Gastrocnemius medialis (tissue), 4 donors: Measurements from ENCODE around the gene AKAP12. TPM values are rescaled to one million over a fixed set of nuclear protein-coding genes. Genes with fewer than 3 reads are reported as not detected.
A peak's percentile ranks its signal among the peaks of the same experiment; 100 is the strongest.

Source experiments
- ATAC-seq, 2 donors: fragments of 150-250 bp; one replicate each; pipeline ENCODE4 v1.9.1; 2016
- DNase-seq, 2 donors: peaks; one replicate each; pipeline ENCODE4 v3.0.0-alpha.2; 2019
- H3K27ac ChIP-seq, 4 donors: fragments of 200-600 bp; sonication (generic); 1 replicate in 1 of 4; 2 replicates in 3 of 4; pipeline ENCODE4 v1.5.1; 2016 to 2018; ENCODE audit warnings: mild to moderate bottlenecking in 2 of 4, moderate library complexity in 1 of 4
- H3K27me3 ChIP-seq, 3 donors: fragments of 200-600 bp; sonication (generic) in 2 of 3; 1 replicate in 1 of 3; 2 replicates in 2 of 3; pipeline versions ENCODE4 v1.5.1 to v1.6.0; 2016 to 2019; ENCODE audit warnings: mild to moderate bottlenecking in 1 of 3, moderate library complexity in 1 of 3
- H3K36me3 ChIP-seq, 2 donors: fragments of 200-600 bp; sonication (generic) in 1 of 2; one replicate each; pipeline ENCODE4 v1.5.1; 2017 to 2018
- H3K4me1 ChIP-seq, 2 donors: fragments of 200-600 bp; sonication (generic) in 1 of 2; one replicate each; pipeline ENCODE4 v1.5.1; 2016 to 2017; ENCODE audit warnings: mild to moderate bottlenecking in 2 of 2
- H3K4me3 ChIP-seq, 4 donors: fragments of 200-600 bp; sonication (generic) in 3 of 4; 1 replicate in 1 of 4; 2 replicates in 3 of 4; pipeline ENCODE4 v1.5.1; 2016 to 2019; ENCODE audit warnings: mild to moderate bottlenecking in 2 of 4
- H3K9me3 ChIP-seq, 3 donors: fragments of 200-600 bp; sonication (generic) in 2 of 3; 1 replicate in 1 of 3; 2 replicates in 2 of 3; pipeline ENCODE4 v1.5.1; 2016 to 2019
- CTCF ChIP-seq, 5 experiments: fragments of 450-650 bp in 3 of 5; fragments of 200-600 bp in 2 of 5; sonication (generic) in 2 of 5; IDR thresholded peaks in 4 of 5; conservative IDR thresholded peaks in 1 of 5; 1 replicate in 4 of 5; 2 replicates in 1 of 5; pipeline ENCODE4 v1.5.1; 2016 to 2019; ENCODE audit warnings: antibody characterized with exemption in 5 of 5, mild to moderate bottlenecking in 3 of 5, moderate library complexity in 3 of 5
- POLR2A ChIP-seq, 2 donors: fragments of 450-650 bp; IDR thresholded peaks; one replicate each; pipeline ENCODE4 v1.6.1; 2017; ENCODE audit warnings: antibody characterized with exemption in 2 of 2, mild to moderate bottlenecking in 2 of 2, moderate library complexity in 2 of 2
- in situ Hi-C, 4 donors: fragments of 200-750 bp; cut with MboI; loops; one replicate each; pipeline versions ENCODE4 v1.15.0 to v1.8.0; 2017; ENCODE audit warnings: low sequenced_read_pairs in 4 of 4
- intact Hi-C: fragments of 100-400 bp; cut with DNase I; formaldehyde crosslinking; loops from one replicate; pipeline ENCODE4 v1.15.1; 2023; ENCODE audit warnings: low total_unique reads
- total RNA-seq, 4 donors: library from RNA; depleted of rRNA; stranded (reverse); fragments of >200 nt; gene quantifications; one replicate each; pipeline versions ENCODE4 v1.1.0 to v1.2.3, GENCODE V29; 2016

Gene AKAP12
- total RNA-seq, 4 donors from 2014 or later, result 6.4 to 17.3 (median 9.8) TPM

- peak overlapping the region; percentile 40 to 73 (median 72) for H3K27ac ChIP-seq
- intact Hi-C loops (loop anchor here (1.0 kb wide), 1 partner anchor 433 kb away; no protein-coding TSS in a partner anchor), in situ Hi-C loops (loop anchor here in 2 of 4 donors (5.0 to 10.0 kb wide), 2 partner anchors 311 to 433 kb away; no protein-coding TSS in a partner anchor)
- H3K4me1 ChIP-seq, result peaks cover 12 to 22% of the 10 kb centered on the region in 2 donors
- H3K9me3 ChIP-seq, result no peaks in the 10 kb centered on the region
- peaks cover 7 to 21% (median 14%) of the 10 kb centered on the region in 3 donors for H3K27me3 ChIP-seq
- H3K4me3 ChIP-seq, result peak overlapping the region; percentile 55 to 70 (median 60)
- ATAC-seq (peak; percentile 37 to 42), DNase-seq (peak in 1 of 2 donors; percentile 25)
- TF ChIP-seq POLR2A (IDR thresholded peaks at IDR 0.05) (peak; percentile 30 to 51), CTCF (IDR thresholded peaks at IDR 0.05 in 4 of 5, conservative IDR thresholded peaks at IDR 0.05 in 1 of 5) (no peak)
- no peaks in the 10 kb centered on the region for H3K36me3 ChIP-seq
Measured at GRCh38 chr6:151325075-151326050, 85.6 kb downstream of the AKAP12 start.

GRCh38 chr6:151326116-151326825, 86.5 kb downstream of the AKAP12 start:
- intact Hi-C loops (no loop called here), in situ Hi-C loops (loop anchor here in 2 of 4 donors (5.0 to 10.0 kb wide), 2 partner anchors 311 to 434 kb away; no protein-coding TSS in a partner anchor)
- Histone ChIP-seq H3K4me3 (peak overlapping the region; percentile 55 to 70 (median 60)), H3K36me3 (no peaks in the 10 kb centered on the region), H3K27me3 (peaks cover 7 to 21% (median 14%) of the 10 kb centered on the region in 3 donors), H3K27ac (peak overlapping the region; percentile 38 to 73 (median 72)), H3K4me1 (peaks cover 12 to 22% of the 10 kb centered on the region in 2 donors), H3K9me3 (no peaks in the 10 kb centered on the region)
- DNase-seq, result no peak
- TF ChIP-seq CTCF (IDR thresholded peaks at IDR 0.05 in 4 of 5, conservative IDR thresholded peaks at IDR 0.05 in 1 of 5) (no peak), POLR2A (IDR thresholded peaks at IDR 0.05) (no peak)
- no peak for ATAC-seq

GRCh38 chr6:151327101-151327500, 87.3 kb downstream of the AKAP12 start:
- H3K4me3 ChIP-seq, result no peak overlapping the region
- ATAC-seq (no peak), DNase-seq (no peak)
- in situ Hi-C loops, result loop anchor here in 2 of 4 donors (5.0 to 10.0 kb wide), 2 partner anchors 312 to 435 kb away; no protein-coding TSS in a partner anchor
- H3K27me3 ChIP-seq, result peaks cover 7 to 21% (median 14%) of the 10 kb centered on the region in 3 donors
- no peaks in the 10 kb centered on the region for H3K36me3 ChIP-seq
- no peak overlapping the region for H3K27ac ChIP-seq
- intact Hi-C loops, result no loop called here
- peaks cover 12 to 22% of the 10 kb centered on the region in 2 donors for H3K4me1 ChIP-seq
- TF ChIP-seq CTCF (IDR thresholded peaks at IDR 0.05 in 4 of 5, conservative IDR thresholded peaks at IDR 0.05 in 1 of 5) (no peak), POLR2A (IDR thresholded peaks at IDR 0.05) (no peak)
- no peaks in the 10 kb centered on the region for H3K9me3 ChIP-seq

- Histone ChIP-seq H3K4me3 (no peak overlapping the region), H3K4me1 (peaks cover 2 to 5% of the 10 kb centered on the region in 2 donors), H3K36me3 (no peaks in the 10 kb centered on the region), H3K9me3 (no peaks in the 10 kb centered on the region), H3K27me3 (peaks cover 2 to 13% (median 4%) of the 10 kb centered on the region in 3 donors), H3K27ac (no peak overlapping the region)
- ATAC-seq, result no peak
- TF ChIP-seq POLR2A (IDR thresholded peaks at IDR 0.05), result no peak
- TF ChIP-seq CTCF (IDR thresholded peaks at IDR 0.05 in 4 of 5, conservative IDR thresholded peaks at IDR 0.05 in 1 of 5), result no peak
- no peak for DNase-seq
- in situ Hi-C loops (loop anchor here (5.0 to 10.0 kb wide), 4 partner anchors 315 to 438 kb away; no protein-coding TSS in a partner anchor), intact Hi-C loops (no loop called here)
Measured at GRCh38 chr6:151330130-151330696, 90.4 kb downstream of the AKAP12 start.
